Measurements from ENCODE around the gene OTOG. TPM values are rescaled to one million over a fixed set of nuclear protein-coding genes. Genes with fewer than 3 reads are reported as not detected.

OTOG gene
- polyA plus RNA-seq, 2 donors = not detected

DNA sequence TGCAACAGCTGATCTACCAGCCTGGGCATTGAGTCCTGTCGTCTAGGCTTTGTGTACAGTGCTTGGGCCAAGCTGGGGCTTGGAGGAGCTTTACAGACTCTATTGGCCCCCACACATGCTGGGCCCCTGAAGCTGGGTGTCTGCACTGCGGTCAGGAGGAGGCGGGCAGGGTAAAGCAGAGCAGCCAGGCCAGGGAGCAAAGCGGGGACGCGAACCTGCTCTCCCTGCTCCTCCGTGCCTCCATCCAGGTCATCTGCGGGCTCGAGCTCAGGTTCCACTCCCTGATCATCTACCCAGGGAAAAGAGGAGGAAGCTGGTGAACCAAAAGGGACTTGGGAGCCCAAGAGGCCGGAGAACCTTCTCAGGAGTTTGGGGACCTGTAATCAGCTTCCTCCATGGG, 29.9 kb upstream of the OTOG start:
- Histone ChIP-seq H3K9me3 (ENCODE audit: control insufficient read depth in 2 of 2, insufficient read depth in 1 of 2, low read depth in 1 of 2, low read length in 1 of 2) (no peaks in the 10 kb centered on the region), H3K36me3 (ENCODE audit: control insufficient read depth in 2 of 2, insufficient read depth in 2 of 2, low read length in 1 of 2) (no peaks in the 10 kb centered on the region), H3K27ac (ENCODE audit: low read depth in 2 of 2, low read length in 1 of 2) (no peak overlapping the region), H3K4me3 (ENCODE audit: low read depth in 1 of 2, low read length in 2 of 2) (no peak overlapping the region), H3K27me3 (ENCODE audit: control insufficient read depth in 1 of 2, insufficient read depth in 2 of 2, low read length in 2 of 2) (no peaks in the 10 kb centered on the region), H3K4me1 (ENCODE audit: control insufficient read depth in 2 of 2, insufficient read depth in 2 of 2, low read length in 1 of 2) (no peaks in the 10 kb centered on the region)
- 90 to 91% methylated on average over 10 of the region's 10 CpGs for WGBS, 2 donors

DNA sequence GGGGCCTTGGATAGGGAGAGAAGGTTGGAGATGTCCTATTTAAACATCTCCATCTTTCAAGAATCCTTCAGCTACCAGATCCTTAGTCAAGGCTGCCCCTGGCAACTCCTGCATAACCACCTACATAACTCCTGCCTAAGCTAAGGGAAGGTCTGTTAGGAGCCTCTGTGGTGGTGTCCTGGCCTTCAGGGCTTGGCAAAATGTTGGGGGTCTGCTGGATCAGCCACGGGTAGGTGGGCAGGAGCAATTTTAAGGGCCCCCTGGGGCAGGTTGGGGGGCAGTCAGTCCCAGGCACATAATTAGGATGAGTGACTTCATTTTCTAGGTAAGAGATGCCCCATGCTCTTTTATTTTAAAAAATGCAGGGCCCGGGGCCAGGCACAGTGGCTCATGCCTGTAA, 28.7 kb upstream of the OTOG start:
- no peaks in the 10 kb centered on the region for H3K36me3 ChIP-seq (ENCODE audit: control insufficient read depth in 2 of 2, insufficient read depth in 2 of 2, low read length in 1 of 2)
- H3K4me3 ChIP-seq (ENCODE audit: low read depth in 1 of 2, low read length in 2 of 2) = no peak overlapping the region
- WGBS, 2 donors = 84 to 87% methylated on average over 2 of the region's 2 CpGs

GRCh38 chr11:17519061-17519885, 27.8 kb upstream of the OTOG start:
- Histone ChIP-seq H3K36me3 (ENCODE audit: control insufficient read depth in 2 of 2, insufficient read depth in 2 of 2, low read length in 1 of 2) (no peaks in the 10 kb centered on the region), H3K4me3 (ENCODE audit: low read depth in 1 of 2, low read length in 2 of 2) (no peak overlapping the region), H3K27me3 (ENCODE audit: control insufficient read depth in 1 of 2, insufficient read depth in 2 of 2, low read length in 2 of 2) (no peaks in the 10 kb centered on the region), H3K9me3 (ENCODE audit: control insufficient read depth in 2 of 2, insufficient read depth in 1 of 2, low read depth in 1 of 2, low read length in 1 of 2) (no peaks in the 10 kb centered on the region), H3K27ac (ENCODE audit: low read depth in 2 of 2, low read length in 1 of 2) (no peak overlapping the region), H3K4me1 (ENCODE audit: control insufficient read depth in 2 of 2, insufficient read depth in 2 of 2, low read length in 1 of 2) (no peaks in the 10 kb centered on the region)
- 75 to 79% methylated on average over 7 of the region's 7 CpGs for WGBS, 2 donors

More for the DNA sequence above, 28.7 kb upstream of the OTOG start:
- Histone ChIP-seq H3K9me3 (ENCODE audit: control insufficient read depth in 2 of 2, insufficient read depth in 1 of 2, low read depth in 1 of 2, low read length in 1 of 2) (no peaks in the 10 kb centered on the region), H3K27me3 (ENCODE audit: control insufficient read depth in 1 of 2, insufficient read depth in 2 of 2, low read length in 2 of 2) (no peaks in the 10 kb centered on the region), H3K4me1 (ENCODE audit: control insufficient read depth in 2 of 2, insufficient read depth in 2 of 2, low read length in 1 of 2) (no peaks in the 10 kb centered on the region), H3K27ac (ENCODE audit: low read depth in 2 of 2, low read length in 1 of 2) (no peak overlapping the region)

DNA sequence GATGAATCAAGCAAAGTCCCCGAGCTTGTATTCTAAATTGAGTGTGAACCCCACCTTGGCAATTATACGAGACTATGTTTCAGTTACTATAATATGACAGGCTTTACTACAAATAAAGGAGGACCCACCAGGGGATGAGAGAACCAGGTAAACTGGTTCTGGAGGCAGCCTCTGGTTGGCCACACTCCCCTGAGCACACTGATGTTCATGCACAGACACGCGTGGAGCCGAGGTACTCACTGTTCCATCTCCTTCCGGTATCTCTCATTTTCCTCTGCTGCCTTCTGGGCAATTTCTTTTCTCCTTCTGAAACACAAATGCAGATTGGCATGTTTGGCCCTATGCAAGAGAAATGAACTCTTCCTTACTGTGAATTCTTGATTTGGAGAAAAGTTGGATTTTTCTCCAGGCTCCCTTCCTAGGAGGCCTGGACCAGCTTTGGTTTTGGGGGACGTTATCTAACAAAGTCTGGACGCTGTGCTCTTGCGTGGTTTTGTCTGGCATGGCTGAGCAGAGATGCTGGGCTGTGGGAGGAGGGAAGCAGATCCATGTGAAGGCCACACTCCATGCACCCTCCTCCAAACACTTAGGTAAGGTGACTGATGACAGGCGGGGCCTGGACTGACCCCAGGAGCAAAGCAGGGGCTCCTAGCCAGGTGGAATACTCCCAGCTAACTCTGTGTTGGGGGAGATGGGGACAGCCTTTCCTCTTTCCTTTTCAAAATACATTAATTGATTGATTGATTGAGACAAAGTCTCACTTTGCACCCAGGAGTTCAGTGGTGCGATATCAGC, 25.8 kb upstream of the OTOG start:
- no peak overlapping the region for H3K27ac ChIP-seq (ENCODE audit: low read depth in 2 of 2, low read length in 1 of 2)
- H3K4me3 ChIP-seq (ENCODE audit: low read depth in 1 of 2, low read length in 2 of 2) = no peak overlapping the region
- no peaks in the 10 kb centered on the region for H3K27me3 ChIP-seq (ENCODE audit: control insufficient read depth in 1 of 2, insufficient read depth in 2 of 2, low read length in 2 of 2)
- 65 to 79% methylated on average over 11 of the region's 11 CpGs for WGBS, 2 donors
- no peaks in the 10 kb centered on the region for H3K4me1 ChIP-seq (ENCODE audit: control insufficient read depth in 2 of 2, insufficient read depth in 2 of 2, low read length in 1 of 2)
- H3K36me3 ChIP-seq (ENCODE audit: control insufficient read depth in 2 of 2, insufficient read depth in 2 of 2, low read length in 1 of 2) = no peaks in the 10 kb centered on the region
- no peaks in the 10 kb centered on the region for H3K9me3 ChIP-seq (ENCODE audit: control insufficient read depth in 2 of 2, insufficient read depth in 1 of 2, low read depth in 1 of 2, low read length in 1 of 2)

DNA sequence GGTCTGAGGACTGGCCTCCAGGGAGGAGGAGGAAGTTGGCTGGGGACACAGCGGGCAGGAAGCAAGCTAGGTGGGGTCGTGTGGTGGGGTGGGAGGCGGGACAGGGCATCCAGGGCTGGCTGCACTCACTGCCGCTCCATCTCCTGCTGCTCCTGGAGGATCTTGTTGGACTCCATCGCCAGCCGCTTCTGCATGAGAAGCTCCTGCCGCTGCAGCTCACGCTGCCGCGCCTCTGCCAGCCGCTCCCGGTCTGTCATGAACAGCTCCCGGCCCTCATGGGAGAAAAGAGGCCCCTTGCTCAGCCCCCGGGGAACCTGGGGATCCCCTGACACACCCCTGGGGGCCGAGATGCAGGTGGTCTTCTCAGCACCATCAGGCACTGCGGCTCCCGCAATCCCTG, 24.4 kb upstream of the OTOG start:
- H3K27ac ChIP-seq (ENCODE audit: low read depth in 2 of 2, low read length in 1 of 2) = no peak overlapping the region
- no peak overlapping the region for H3K4me3 ChIP-seq (ENCODE audit: low read depth in 1 of 2, low read length in 2 of 2)
- no peaks in the 10 kb centered on the region for H3K9me3 ChIP-seq (ENCODE audit: control insufficient read depth in 2 of 2, insufficient read depth in 1 of 2, low read depth in 1 of 2, low read length in 1 of 2)
- 79 to 84% methylated on average over 17 of the region's 17 CpGs for WGBS, 2 donors
- H3K27me3 ChIP-seq (ENCODE audit: control insufficient read depth in 1 of 2, insufficient read depth in 2 of 2, low read length in 2 of 2) = no peaks in the 10 kb centered on the region
- H3K4me1 ChIP-seq (ENCODE audit: control insufficient read depth in 2 of 2, insufficient read depth in 2 of 2, low read length in 1 of 2) = no peaks in the 10 kb centered on the region
- no peaks in the 10 kb centered on the region for H3K36me3 ChIP-seq (ENCODE audit: control insufficient read depth in 2 of 2, insufficient read depth in 2 of 2, low read length in 1 of 2)

GRCh38 chr11:17524221-17524620, 22.8 kb upstream of the OTOG start:
- 90 to 92% methylated on average over 9 of the region's 9 CpGs for WGBS, 2 donors
- Histone ChIP-seq H3K4me1 (ENCODE audit: control insufficient read depth in 2 of 2, insufficient read depth in 2 of 2, low read length in 1 of 2) (no peaks in the 10 kb centered on the region), H3K4me3 (ENCODE audit: low read depth in 1 of 2, low read length in 2 of 2) (no peak overlapping the region), H3K27ac (ENCODE audit: low read depth in 2 of 2, low read length in 1 of 2) (no peak overlapping the region), H3K27me3 (ENCODE audit: control insufficient read depth in 1 of 2, insufficient read depth in 2 of 2, low read length in 2 of 2) (no peaks in the 10 kb centered on the region), H3K36me3 (ENCODE audit: control insufficient read depth in 2 of 2, insufficient read depth in 2 of 2, low read length in 1 of 2) (no peaks in the 10 kb centered on the region), H3K9me3 (ENCODE audit: control insufficient read depth in 2 of 2, insufficient read depth in 1 of 2, low read depth in 1 of 2, low read length in 1 of 2) (no peaks in the 10 kb centered on the region)

GRCh38 chr11:17525570-17525969, 21.5 kb upstream of the OTOG start:
- H3K4me3 ChIP-seq (ENCODE audit: low read depth in 1 of 2, low read length in 2 of 2) = no peak overlapping the region
- H3K27me3 ChIP-seq (ENCODE audit: control insufficient read depth in 1 of 2, insufficient read depth in 2 of 2, low read length in 2 of 2) = no peaks in the 10 kb centered on the region
- H3K4me1 ChIP-seq (ENCODE audit: control insufficient read depth in 2 of 2, insufficient read depth in 2 of 2, low read length in 1 of 2) = no peaks in the 10 kb centered on the region
- H3K36me3 ChIP-seq (ENCODE audit: control insufficient read depth in 2 of 2, insufficient read depth in 2 of 2, low read length in 1 of 2) = no peaks in the 10 kb centered on the region
- no peak overlapping the region for H3K27ac ChIP-seq (ENCODE audit: low read depth in 2 of 2, low read length in 1 of 2)
- 75 to 84% methylated on average over 4 of the region's 4 CpGs for WGBS, 2 donors
- H3K9me3 ChIP-seq (ENCODE audit: control insufficient read depth in 2 of 2, insufficient read depth in 1 of 2, low read depth in 1 of 2, low read length in 1 of 2) = no peaks in the 10 kb centered on the region

DNA sequence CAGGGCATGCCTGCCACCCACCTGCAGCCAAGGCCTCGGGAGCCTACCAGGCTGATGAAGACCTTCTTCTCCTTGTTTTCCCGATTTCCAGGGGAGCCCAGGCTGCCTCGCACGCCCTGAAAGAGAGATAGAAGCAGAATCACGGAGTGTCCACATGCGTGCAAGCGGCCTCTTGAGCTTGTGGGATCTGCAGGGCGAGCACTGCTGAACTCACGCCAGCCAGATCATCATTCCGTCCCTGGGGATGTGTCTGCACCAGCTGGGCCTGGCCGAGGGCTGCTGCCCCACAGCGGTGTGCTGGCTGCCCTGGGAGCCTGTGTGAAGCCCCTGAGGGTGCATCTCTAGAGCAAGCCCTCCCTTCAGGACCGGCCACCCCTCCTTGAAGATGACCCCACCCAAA, 20.7 kb upstream of the OTOG start:
- no peaks in the 10 kb centered on the region for H3K9me3 ChIP-seq (ENCODE audit: control insufficient read depth in 2 of 2, insufficient read depth in 1 of 2, low read depth in 1 of 2, low read length in 1 of 2)
- H3K27ac ChIP-seq (ENCODE audit: low read depth in 2 of 2, low read length in 1 of 2) = no peak overlapping the region
- H3K36me3 ChIP-seq (ENCODE audit: control insufficient read depth in 2 of 2, insufficient read depth in 2 of 2, low read length in 1 of 2) = no peaks in the 10 kb centered on the region
- H3K4me3 ChIP-seq (ENCODE audit: low read depth in 1 of 2, low read length in 2 of 2) = no peak overlapping the region
- 74 to 84% methylated on average over 13 of the region's 13 CpGs for WGBS, 2 donors
- no peaks in the 10 kb centered on the region for H3K27me3 ChIP-seq (ENCODE audit: control insufficient read depth in 1 of 2, insufficient read depth in 2 of 2, low read length in 2 of 2)
- H3K4me1 ChIP-seq (ENCODE audit: control insufficient read depth in 2 of 2, insufficient read depth in 2 of 2, low read length in 1 of 2) = peaks cover 0 to 2% of the 10 kb centered on the region in 2 donors

GRCh38 chr11:17526931-17527627, 20.0 kb upstream of the OTOG start:
- H3K36me3 ChIP-seq (ENCODE audit: control insufficient read depth in 2 of 2, insufficient read depth in 2 of 2, low read length in 1 of 2) = no peaks in the 10 kb centered on the region
- no peak overlapping the region for H3K27ac ChIP-seq (ENCODE audit: low read depth in 2 of 2, low read length in 1 of 2)
- WGBS, 2 donors = 76 to 84% methylated on average over 17 to 20 of the region's 20 CpGs
- H3K27me3 ChIP-seq (ENCODE audit: control insufficient read depth in 1 of 2, insufficient read depth in 2 of 2, low read length in 2 of 2) = no peaks in the 10 kb centered on the region
- no peaks in the 10 kb centered on the region for H3K9me3 ChIP-seq (ENCODE audit: control insufficient read depth in 2 of 2, insufficient read depth in 1 of 2, low read depth in 1 of 2, low read length in 1 of 2)
- H3K4me3 ChIP-seq (ENCODE audit: low read depth in 1 of 2, low read length in 2 of 2) = no peak overlapping the region
- peaks cover 0 to 2% of the 10 kb centered on the region in 2 donors for H3K4me1 ChIP-seq (ENCODE audit: control insufficient read depth in 2 of 2, insufficient read depth in 2 of 2, low read length in 1 of 2)

All from esophagus (tissue), 2 donors.